ENCODE results near the gene RNF11.

RNF11 gene

DNA sequence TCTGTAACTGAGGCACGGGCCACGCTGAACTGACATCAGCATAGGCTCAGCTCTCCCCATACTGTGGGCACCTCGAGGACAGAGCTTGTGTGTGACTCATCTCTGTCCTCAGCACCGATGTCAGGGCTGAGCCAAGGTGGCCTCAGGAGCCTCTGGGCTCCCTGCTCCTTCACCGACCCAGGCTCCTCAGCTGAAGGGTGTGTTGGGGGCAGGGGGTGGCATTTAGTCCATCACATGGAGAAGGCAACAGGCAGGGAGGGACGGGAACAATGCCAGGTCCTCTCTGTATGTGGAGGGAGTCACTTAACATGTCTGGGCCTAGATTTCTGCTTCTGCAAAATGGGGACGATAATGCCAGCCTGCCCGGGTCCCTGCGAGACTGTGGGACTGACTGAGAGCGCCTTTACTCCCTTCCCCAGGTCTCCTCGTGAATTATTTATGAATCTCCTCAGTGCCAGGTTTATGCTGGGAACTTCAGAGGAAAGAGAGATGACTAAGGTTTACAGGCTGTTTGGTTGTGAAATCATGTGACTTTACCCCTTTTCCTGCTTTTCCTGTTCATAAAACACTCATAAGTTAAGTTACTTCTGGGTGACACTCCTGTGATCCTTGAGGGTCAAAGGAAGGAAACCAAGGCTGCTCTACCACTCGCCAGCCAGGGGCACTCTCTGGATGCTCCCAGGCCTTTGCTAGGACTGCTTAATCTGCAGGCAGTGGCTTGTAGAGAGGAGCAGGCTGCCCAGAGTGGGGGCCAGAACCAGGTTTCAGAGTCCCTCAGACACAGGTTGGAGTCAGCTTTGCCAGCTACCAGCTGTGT lies 78.1 kb downstream of the RNF11 start:
- Histone ChIP-seq H3K27me3 (ENCODE audit: control insufficient read depth, insufficient read depth, low read length) (no peaks in the 10 kb centered on the region), H3K4me3 (ENCODE audit: low read depth, low read length) (no peak overlapping the region), H3K9ac (ENCODE audit: low read length) (no peak overlapping the region), H3K9me3 (ENCODE audit: control insufficient read depth, insufficient read depth, low read depth, low read length) (no peaks in the 10 kb centered on the region), H3K36me3 (ENCODE audit: control insufficient read depth, insufficient read depth, low read length) (no peaks in the 10 kb centered on the region), H3K27ac (ENCODE audit: low read depth, low read length) (no peak overlapping the region), H3K4me1 (ENCODE audit: control insufficient read depth, insufficient read depth, low read length) (peaks cover 4% of the 10 kb centered on the region; the same call in 1 of the 2 replicates)

DNA sequence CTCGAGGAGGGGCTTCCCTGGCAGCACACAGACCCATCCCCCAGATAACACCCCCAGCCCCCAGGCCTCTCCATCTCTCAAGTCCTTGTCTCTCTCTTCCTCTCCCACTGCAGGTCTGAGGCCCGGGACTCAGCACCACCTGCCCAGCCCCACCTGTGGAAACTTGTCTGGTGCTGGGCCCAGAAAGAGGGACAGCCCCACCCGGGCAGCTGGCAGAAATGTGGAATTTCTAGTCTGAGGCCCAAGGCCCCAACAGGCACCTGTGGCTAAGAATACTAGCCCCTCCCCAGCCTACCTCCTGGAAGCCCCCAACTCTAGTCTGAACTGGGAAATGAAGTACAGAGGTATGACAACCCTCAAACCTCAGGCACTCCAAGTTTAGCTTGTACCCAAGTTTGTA lies 78.9 kb downstream of the RNF11 start:
- no peaks in the 10 kb centered on the region for H3K36me3 ChIP-seq (ENCODE audit: control insufficient read depth, insufficient read depth, low read length)
- H3K9me3 ChIP-seq (ENCODE audit: control insufficient read depth, insufficient read depth, low read depth, low read length): no peaks in the 10 kb centered on the region
- peaks cover 4% of the 10 kb centered on the region; the same call in 1 of the 2 replicates for H3K4me1 ChIP-seq (ENCODE audit: control insufficient read depth, insufficient read depth, low read length)
- no peaks in the 10 kb centered on the region for H3K27me3 ChIP-seq (ENCODE audit: control insufficient read depth, insufficient read depth, low read length)
- no peak overlapping the region for H3K4me3 ChIP-seq (ENCODE audit: low read depth, low read length)
- H3K9ac ChIP-seq (ENCODE audit: low read length): no peak overlapping the region
- no peak overlapping the region for H3K27ac ChIP-seq (ENCODE audit: low read depth, low read length)

DNA sequence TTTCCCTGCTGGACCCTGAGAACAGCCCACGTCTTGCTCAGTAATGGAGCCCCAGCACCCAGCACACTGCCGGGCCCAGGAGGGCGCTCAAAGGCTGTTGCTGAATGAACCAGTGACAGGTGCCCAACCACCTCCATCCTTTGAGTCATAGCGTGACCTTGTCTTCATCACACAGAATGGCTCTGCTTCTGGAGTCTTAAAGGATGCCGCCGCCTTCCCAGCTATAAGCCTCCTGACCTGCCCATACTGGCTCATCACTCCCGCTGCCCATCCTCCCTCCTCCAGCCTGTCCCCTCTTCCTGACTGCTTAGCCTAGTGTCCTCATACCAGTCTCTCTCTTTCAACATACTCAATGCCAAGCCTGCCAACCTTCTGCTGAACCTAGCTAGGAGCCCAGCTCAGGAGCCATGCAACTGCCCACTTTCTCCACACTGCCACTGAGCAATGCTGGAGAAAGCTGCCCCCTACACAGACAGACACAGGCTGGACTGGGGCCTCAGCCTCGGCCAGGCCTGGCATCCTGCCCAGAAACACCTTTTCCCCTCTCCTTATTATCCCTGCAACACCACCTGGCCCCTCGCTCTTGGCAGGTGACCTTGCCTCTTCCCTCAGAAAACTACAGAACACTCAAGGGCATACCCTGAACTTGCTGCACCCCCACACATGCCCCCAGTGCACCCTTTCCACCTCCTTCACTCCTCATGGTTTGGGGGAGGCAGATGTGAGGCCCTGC lies 80.2 kb downstream of the RNF11 start:
- H3K4me3 ChIP-seq (ENCODE audit: low read depth, low read length): no peak overlapping the region
- no peak overlapping the region for H3K9ac ChIP-seq (ENCODE audit: low read length)
- H3K27ac ChIP-seq (ENCODE audit: low read depth, low read length): no peak overlapping the region
- peaks cover 4% of the 10 kb centered on the region; the same call in 1 of the 2 replicates for H3K4me1 ChIP-seq (ENCODE audit: control insufficient read depth, insufficient read depth, low read length)
- H3K27me3 ChIP-seq (ENCODE audit: control insufficient read depth, insufficient read depth, low read length): no peaks in the 10 kb centered on the region
- H3K36me3 ChIP-seq (ENCODE audit: control insufficient read depth, insufficient read depth, low read length): no peaks in the 10 kb centered on the region
- no peaks in the 10 kb centered on the region for H3K9me3 ChIP-seq (ENCODE audit: control insufficient read depth, insufficient read depth, low read depth, low read length)

DNA sequence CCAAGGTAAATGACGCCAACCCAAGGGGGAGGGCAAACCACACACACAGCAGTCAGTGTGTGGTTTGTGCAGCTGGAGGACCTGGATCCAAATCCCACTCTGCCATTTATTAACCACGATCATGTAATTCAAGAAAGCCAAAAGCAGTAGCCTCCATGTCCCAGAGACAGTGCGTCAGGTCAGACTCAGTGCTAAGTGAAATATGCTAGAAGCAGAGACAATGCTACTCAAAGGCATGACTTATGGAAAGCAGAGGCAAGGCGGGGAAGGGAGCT lies 80.7 kb downstream of the RNF11 start:
- Histone ChIP-seq H3K9me3 (ENCODE audit: control insufficient read depth, insufficient read depth, low read depth, low read length) (no peaks in the 10 kb centered on the region), H3K27ac (ENCODE audit: low read depth, low read length) (no peak overlapping the region), H3K36me3 (ENCODE audit: control insufficient read depth, insufficient read depth, low read length) (no peaks in the 10 kb centered on the region), H3K4me3 (ENCODE audit: low read depth, low read length) (no peak overlapping the region), H3K9ac (ENCODE audit: low read length) (no peak overlapping the region), H3K4me1 (ENCODE audit: control insufficient read depth, insufficient read depth, low read length) (peaks cover 7% of the 10 kb centered on the region; the same call in 1 of the 2 replicates), H3K27me3 (ENCODE audit: control insufficient read depth, insufficient read depth, low read length) (no peaks in the 10 kb centered on the region)

DNA sequence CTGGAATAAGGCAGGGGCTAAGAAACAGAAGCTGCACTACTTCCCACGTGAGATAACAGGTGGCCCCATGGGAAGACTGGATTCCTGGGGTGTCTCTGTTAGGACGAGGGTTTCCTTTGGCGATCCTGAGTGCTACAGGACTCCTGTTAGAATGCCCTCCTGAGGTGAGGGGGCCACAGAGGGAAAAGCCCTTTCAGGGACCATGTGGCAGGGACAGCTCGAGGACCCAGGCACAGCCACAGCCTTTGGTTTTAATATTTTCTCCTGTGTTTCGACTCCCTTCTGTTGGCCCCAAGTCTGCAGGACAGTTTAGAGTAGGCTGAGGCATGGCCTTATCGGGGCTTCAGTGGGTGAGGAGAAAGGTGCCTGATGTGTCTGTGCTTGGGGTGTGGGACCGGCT lies 81.7 kb downstream of the RNF11 start:
- no peak overlapping the region for H3K9ac ChIP-seq (ENCODE audit: low read length)
- no peak overlapping the region for H3K27ac ChIP-seq (ENCODE audit: low read depth, low read length)
- H3K27me3 ChIP-seq (ENCODE audit: control insufficient read depth, insufficient read depth, low read length): no peaks in the 10 kb centered on the region
- no peak overlapping the region for H3K4me3 ChIP-seq (ENCODE audit: low read depth, low read length)
- no peaks in the 10 kb centered on the region for H3K36me3 ChIP-seq (ENCODE audit: control insufficient read depth, insufficient read depth, low read length)
- no peaks in the 10 kb centered on the region for H3K9me3 ChIP-seq (ENCODE audit: control insufficient read depth, insufficient read depth, low read depth, low read length)
- H3K4me1 ChIP-seq (ENCODE audit: control insufficient read depth, insufficient read depth, low read length): peaks cover 10% of the 10 kb centered on the region; the same call in 1 of the 2 replicates

DNA sequence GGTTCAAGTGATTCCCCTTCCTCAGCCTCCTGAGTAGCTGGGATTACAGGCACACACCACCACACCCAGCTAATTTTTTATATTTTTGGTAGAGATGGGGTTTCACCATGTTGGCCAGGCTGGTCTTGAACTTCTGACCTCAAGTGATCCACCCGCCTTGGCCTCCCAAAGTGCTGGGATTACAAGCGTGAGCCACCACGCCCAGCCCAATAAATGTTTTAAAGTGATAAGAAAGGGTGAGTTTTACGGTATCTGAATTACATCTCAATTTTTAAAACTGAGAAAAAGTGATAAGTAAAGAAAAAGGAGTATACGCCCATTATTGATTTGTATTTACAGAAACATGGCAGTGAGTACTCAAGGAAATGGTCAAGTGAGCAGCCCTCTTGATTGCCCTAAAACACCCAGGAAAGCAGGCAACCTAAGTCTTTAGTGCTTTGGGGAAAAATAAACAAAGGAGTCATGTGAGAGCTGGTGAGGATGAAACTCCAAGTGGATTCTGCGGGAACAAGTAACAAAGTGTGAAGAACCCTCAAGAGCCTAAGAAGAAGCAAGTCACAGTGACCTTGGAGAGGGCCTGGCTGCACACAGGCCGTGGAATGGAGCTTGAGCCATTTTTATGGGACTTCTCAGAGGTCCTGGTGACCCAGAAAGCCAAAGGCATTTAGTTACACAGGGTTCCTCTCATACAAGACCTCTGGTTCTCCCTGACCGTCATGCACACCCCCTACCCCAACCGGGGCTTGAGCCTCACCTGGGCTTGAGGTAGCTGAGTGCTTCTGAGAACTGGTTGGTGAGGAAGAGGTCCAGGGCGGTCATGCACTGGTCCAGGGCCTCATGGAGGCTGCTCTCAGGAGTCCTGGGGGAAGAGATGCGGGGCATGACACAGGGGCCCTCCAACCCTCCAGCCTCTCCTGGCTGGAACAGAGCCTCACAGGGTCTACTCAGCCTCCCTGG lies 85.2 kb downstream of the RNF11 start:
- Histone ChIP-seq H3K27me3 (ENCODE audit: control insufficient read depth, insufficient read depth, low read length) (no peaks in the 10 kb centered on the region), H3K4me3 (ENCODE audit: low read depth, low read length) (no peak overlapping the region), H3K9ac (ENCODE audit: low read length) (no peak overlapping the region), H3K27ac (ENCODE audit: low read depth, low read length) (no peak overlapping the region), H3K9me3 (ENCODE audit: control insufficient read depth, insufficient read depth, low read depth, low read length) (no peaks in the 10 kb centered on the region), H3K4me1 (ENCODE audit: control insufficient read depth, insufficient read depth, low read length) (peaks cover 6% of the 10 kb centered on the region; the same call in 1 of the 2 replicates), H3K36me3 (ENCODE audit: control insufficient read depth, insufficient read depth, low read length) (no peaks in the 10 kb centered on the region)

DNA sequence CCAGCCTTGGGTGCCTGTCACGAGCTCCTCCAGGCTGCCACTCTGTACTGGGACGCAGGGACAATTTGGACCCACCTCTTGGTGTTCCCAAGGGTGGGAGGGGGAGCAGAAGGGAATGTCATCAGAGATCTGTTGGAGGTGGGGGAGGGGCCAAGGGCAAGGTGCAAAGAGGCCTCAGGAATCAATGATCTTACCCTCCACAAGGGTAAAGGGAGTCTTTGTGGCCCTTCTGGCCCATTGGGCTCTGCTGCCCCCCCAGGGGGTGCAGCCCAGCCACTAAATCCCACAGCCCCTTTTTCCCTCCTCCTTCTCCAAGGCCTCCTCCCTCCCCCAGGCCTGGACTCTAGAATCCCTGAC lies 85.8 kb downstream of the RNF11 start:
- Histone ChIP-seq H3K9me3 (ENCODE audit: control insufficient read depth, insufficient read depth, low read depth, low read length) (no peaks in the 10 kb centered on the region), H3K36me3 (ENCODE audit: control insufficient read depth, insufficient read depth, low read length) (no peaks in the 10 kb centered on the region), H3K9ac (ENCODE audit: low read length) (no peak overlapping the region), H3K27me3 (ENCODE audit: control insufficient read depth, insufficient read depth, low read length) (no peaks in the 10 kb centered on the region), H3K4me1 (ENCODE audit: control insufficient read depth, insufficient read depth, low read length) (peaks cover 12% of the 10 kb centered on the region), H3K4me3 (ENCODE audit: low read depth, low read length) (no peak overlapping the region), H3K27ac (ENCODE audit: low read depth, low read length) (no peak overlapping the region)

DNA sequence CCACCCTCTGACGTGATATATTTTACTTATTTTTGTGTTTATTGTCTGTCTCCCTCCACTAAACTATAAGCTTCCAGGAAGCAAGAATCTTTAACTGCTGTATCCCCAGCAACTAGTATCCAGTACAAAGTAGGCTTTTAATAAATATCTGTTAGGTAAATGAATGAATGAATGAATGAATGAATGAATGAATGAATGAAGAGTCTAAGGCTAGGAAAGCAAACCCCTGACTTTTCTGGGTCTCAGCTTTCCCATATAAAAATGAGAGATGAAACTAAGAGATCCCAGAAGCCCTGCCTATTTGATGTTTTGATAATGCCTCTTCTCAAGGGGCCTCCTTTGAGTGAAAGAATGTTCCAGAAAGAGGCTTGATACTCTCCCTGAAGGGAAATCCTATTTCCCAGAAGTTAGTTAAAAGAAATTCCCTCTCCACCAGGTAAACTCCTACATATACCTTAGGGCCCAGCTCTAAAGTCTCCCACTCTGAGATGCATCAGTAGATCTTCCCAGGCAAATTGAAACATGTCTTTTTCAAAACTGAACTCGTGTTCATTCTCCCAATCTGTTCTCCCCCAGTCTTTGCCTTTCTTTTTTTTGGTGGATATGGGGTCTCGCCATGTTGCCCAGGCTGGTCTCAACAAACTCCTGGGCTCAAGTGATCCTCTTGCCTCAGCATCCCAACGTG lies 86.5 kb downstream of the RNF11 start:
- Histone ChIP-seq H3K27me3 (ENCODE audit: control insufficient read depth, insufficient read depth, low read length) (no peaks in the 10 kb centered on the region), H3K9me3 (ENCODE audit: control insufficient read depth, insufficient read depth, low read depth, low read length) (no peaks in the 10 kb centered on the region), H3K4me3 (ENCODE audit: low read depth, low read length) (no peak overlapping the region), H3K27ac (ENCODE audit: low read depth, low read length) (no peak overlapping the region), H3K9ac (ENCODE audit: low read length) (no peak overlapping the region), H3K36me3 (ENCODE audit: control insufficient read depth, insufficient read depth, low read length) (no peaks in the 10 kb centered on the region), H3K4me1 (ENCODE audit: control insufficient read depth, insufficient read depth, low read length) (peaks cover 17% of the 10 kb centered on the region)

Measured in HUES6 (cell line).